Fibroblast of lung (primary cell): ENCODE measurements around the gene HOXA9. TPM values are rescaled to one million over a fixed set of nuclear protein-coding genes. Genes with fewer than 3 reads are reported as not detected.
A peak's percentile ranks its signal among the peaks of the same experiment; 100 is the strongest.

Experiments
- DNase-seq, 2 donors: peaks; one replicate each; pipeline versions ENCODE4 v3.0.0 to v3.0.0-alpha.2; 2010; ENCODE audit warnings: low read depth in 2 of 2
- H2AFZ ChIP-seq: 2 replicates; pipeline ENCODE4 v1.5.1; 2012; ENCODE audit warnings: low read length, control low read depth, inconsistent platforms
- H3K27ac ChIP-seq: 2 replicates; pipeline ENCODE4 v1.5.1; 2011; ENCODE audit warnings: low read length, control low read depth; ENCODE audit not compliant: insufficient read depth
- H3K27me3 ChIP-seq: 2 replicates; pipeline ENCODE4 v1.5.1; 2011; ENCODE audit warnings: mild to moderate bottlenecking, low read length; ENCODE audit not compliant: control insufficient read depth, insufficient read depth
- H3K36me3 ChIP-seq: 2 replicates; pipeline ENCODE4 v1.5.1; 2011; ENCODE audit warnings: low read length; ENCODE audit not compliant: control insufficient read depth, insufficient read depth
- H3K4me1 ChIP-seq: 2 replicates; pipeline ENCODE4 v1.5.1; 2011; ENCODE audit warnings: low read length; ENCODE audit not compliant: control insufficient read depth, insufficient read depth; ENCODE audit errors: extremely low read depth
- H3K4me2 ChIP-seq: 2 replicates; pipeline ENCODE4 v1.5.1; 2011; ENCODE audit warnings: low read length, control low read depth; ENCODE audit not compliant: insufficient read depth; ENCODE audit errors: extremely low read depth
- H3K4me3 ChIP-seq, 4 experiments: fragments of 200-600 bp in 1 of 4; sonication (generic) in 1 of 4; replicated peaks in 1 of 4; 2 replicates each; pipeline ENCODE4 v1.5.1; 2011 to 2016; ENCODE audit warnings: low read length in 4 of 4, low read depth in 3 of 4, mild to moderate bottlenecking in 3 of 4, control low read depth in 2 of 4, inconsistent platforms in 1 of 4, mixed read lengths in 1 of 4; ENCODE audit not compliant: insufficient read depth in 1 of 4; ENCODE audit errors: control extremely low read depth in 1 of 4
- H3K79me2 ChIP-seq: 2 replicates; pipeline ENCODE4 v1.5.1; 2012; ENCODE audit warnings: mild to moderate bottlenecking, low read length, inconsistent platforms; ENCODE audit not compliant: control insufficient read depth, insufficient read depth
- H3K9ac ChIP-seq: 2 replicates; pipeline ENCODE4 v1.5.1; 2011; ENCODE audit warnings: mild to moderate bottlenecking, low read length, control low read depth; ENCODE audit not compliant: insufficient read depth
- H3K9me3 ChIP-seq: 2 replicates; pipeline ENCODE4 v1.5.1; 2012; ENCODE audit warnings: low read depth, low read length; ENCODE audit not compliant: control insufficient read depth, insufficient read depth
- H4K20me1 ChIP-seq: 2 replicates; pipeline ENCODE4 v1.5.1; 2011; ENCODE audit warnings: low read length; ENCODE audit not compliant: control insufficient read depth, insufficient read depth; ENCODE audit errors: extremely low read depth
- EZH2 ChIP-seq: IDR thresholded peaks from 2 replicates; pipeline ENCODE4 v1.5.1; 2012; ENCODE audit warnings: low read length, control low read depth, mild to moderate bottlenecking; ENCODE audit errors: missing control alignments
- polyA plus RNA-seq, 2 donors: library from polyadenylated mRNA; depleted of rRNA in 1 of 2; stranded (reverse) in 1 of 2; unstranded in 1 of 2; fragments of >200 nt; gene quantifications; 2 replicates each; pipeline ENCODE4 v1.2.1, GENCODE V29; 2011 to 2012; ENCODE audit warnings: missing spikeins in 1 of 2
- total RNA-seq: library from RNA; depleted of rRNA; stranded (reverse); fragments of >200 nt; gene quantifications from 2 replicates; pipeline ENCODE4 v1.2.1, GENCODE V29; 2014
- TF ChIP-seq, protein P1 (sequence below), 2 donors: IDR thresholded peaks in 1 of 2; conservative IDR thresholded peaks in 1 of 2; 1 replicate in 1 of 2; 2 replicates in 1 of 2; pipeline ENCODE4 v1.5.1; 2011 to 2012; ENCODE audit warnings: low read length in 2 of 2, control low read depth in 1 of 2, inconsistent platforms in 1 of 2, low read depth in 1 of 2, mild to moderate bottlenecking in 1 of 2

Gene HOXA9
- total and polyA plus RNA-seq, 2 donors (not counting 1 experiment from before 2014, with no cell fraction given) = 0.08 TPM; not detected in 1

DNA sequence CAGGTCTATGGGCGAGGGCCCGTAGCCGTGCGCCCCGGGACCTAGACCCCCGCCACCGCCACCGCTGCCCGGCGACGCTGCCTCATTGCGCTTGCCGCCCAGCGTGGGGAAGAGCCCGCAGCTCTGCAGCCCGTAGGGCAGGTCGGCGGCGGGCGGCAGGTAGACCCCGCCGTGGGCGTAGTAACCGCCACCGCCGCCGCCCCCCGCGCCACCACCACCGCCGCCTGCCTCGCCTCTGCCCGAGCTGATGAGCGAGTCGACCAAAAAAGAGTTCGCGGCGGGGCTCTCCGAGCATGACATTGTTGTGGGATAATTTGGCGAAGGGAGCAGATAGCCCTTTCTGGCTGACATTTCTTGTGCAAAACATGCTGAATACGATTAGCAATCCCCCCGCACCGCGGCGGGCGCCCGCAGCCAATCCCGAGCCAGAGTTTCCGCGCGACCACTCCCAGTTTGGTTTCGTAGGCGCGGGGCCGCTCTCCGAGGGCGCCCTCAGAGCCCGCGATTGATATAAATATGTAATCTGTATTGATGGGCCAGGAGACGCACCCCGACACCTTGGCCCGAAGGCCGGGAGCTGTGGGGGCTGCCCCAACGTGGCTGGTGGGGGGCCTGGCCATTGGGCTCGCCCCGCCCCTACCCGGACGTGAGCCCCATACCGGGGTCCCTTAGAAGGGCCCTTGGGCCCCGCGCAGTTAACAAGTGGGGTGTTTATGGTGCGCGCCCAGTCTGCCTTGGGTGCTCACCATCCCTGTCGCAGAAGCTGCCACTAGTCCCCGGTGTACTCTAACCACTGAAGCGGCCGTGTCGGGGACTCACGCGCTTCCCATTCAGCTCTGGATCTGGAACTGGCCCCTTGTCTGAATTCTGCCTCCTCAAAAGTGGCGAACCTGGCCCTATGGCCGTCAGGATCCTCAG lies 8.9 kb upstream of the HOXA9 start, which contains the start of gene HOXA10:
Gene HOXA10 (minus strand): TSS at position 365 of the 918 bp plus-strand sequence. CDS start 14 bp downstream, at position 351.
- TF ChIP-seq, protein P1, sequence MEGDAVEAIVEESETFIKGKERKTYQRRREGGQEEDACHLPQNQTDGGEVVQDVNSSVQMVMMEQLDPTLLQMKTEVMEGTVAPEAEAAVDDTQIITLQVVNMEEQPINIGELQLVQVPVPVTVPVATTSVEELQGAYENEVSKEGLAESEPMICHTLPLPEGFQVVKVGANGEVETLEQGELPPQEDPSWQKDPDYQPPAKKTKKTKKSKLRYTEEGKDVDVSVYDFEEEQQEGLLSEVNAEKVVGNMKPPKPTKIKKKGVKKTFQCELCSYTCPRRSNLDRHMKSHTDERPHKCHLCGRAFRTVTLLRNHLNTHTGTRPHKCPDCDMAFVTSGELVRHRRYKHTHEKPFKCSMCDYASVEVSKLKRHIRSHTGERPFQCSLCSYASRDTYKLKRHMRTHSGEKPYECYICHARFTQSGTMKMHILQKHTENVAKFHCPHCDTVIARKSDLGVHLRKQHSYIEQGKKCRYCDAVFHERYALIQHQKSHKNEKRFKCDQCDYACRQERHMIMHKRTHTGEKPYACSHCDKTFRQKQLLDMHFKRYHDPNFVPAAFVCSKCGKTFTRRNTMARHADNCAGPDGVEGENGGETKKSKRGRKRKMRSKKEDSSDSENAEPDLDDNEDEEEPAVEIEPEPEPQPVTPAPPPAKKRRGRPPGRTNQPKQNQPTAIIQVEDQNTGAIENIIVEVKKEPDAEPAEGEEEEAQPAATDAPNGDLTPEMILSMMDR (conservative IDR thresholded peaks at IDR 0.05 in 1 of 2, IDR thresholded peaks at IDR 0.05 in 1 of 2; ENCODE audit: low read depth in 1 of 2, low read length in 2 of 2) = no peak
- peak; percentile 80 for TF ChIP-seq EZH2
- H3K4me2 ChIP-seq = peak within 1 kb of the TSS; percentile 51
- DNase-seq = no peak
- no peaks in the 10 kb centered on the region for H3K4me1 ChIP-seq
- H3K27ac ChIP-seq = no peak within 1 kb of the TSS
- no peaks in the 10 kb centered on the region for H3K9me3 ChIP-seq
- H3K4me3 ChIP-seq = peak within 1 kb of the TSS in 3 of 4 experiments; percentile 10 to 48 (median 24)
- H3K9ac ChIP-seq = peak within 1 kb of the TSS; percentile 30
- H4K20me1 ChIP-seq = no peaks in the 10 kb centered on the region
- no peaks in the 10 kb centered on the region for H3K79me2 ChIP-seq
- peaks cover 68% of the 10 kb centered on the region for H3K27me3 ChIP-seq
- H3K36me3 ChIP-seq = no peaks in the 10 kb centered on the region
- H2AFZ ChIP-seq = no peak within 1 kb of the TSS

DNA sequence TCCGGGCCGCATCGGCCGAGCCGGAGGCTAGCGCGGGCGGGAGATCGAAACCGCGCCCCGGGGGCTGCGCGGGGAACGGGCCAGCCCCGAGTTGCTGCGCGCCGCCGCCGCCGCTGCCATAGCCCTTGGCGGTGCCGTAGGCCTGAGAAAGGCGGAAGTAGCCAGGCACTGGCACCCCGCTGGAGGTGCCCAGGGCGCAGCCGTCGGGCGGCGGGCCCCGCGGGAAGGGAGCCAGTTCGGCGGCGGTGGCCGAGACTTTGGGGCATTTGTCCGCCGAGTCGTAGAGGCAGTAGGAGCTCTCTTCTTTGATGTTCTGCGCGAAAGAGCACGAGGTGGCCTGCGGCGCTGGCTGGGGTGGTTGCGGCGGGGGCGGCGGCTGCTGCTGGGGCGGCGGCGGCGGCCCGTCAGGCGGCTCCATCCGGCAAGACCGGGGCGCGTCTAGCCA lies 8.2 kb upstream of the HOXA9 start:
- TF ChIP-seq EZH2 = no peak
- TF ChIP-seq, protein P1 (conservative IDR thresholded peaks at IDR 0.05 in 1 of 2, IDR thresholded peaks at IDR 0.05 in 1 of 2; ENCODE audit: low read depth in 1 of 2, low read length in 2 of 2) = no peak
- H3K36me3 ChIP-seq = no peaks in the 10 kb centered on the region
- peak overlapping the region; percentile 51 for H3K4me2 ChIP-seq
- no peaks in the 10 kb centered on the region for H3K9me3 ChIP-seq
- no peaks in the 10 kb centered on the region for H3K79me2 ChIP-seq
- no peaks in the 10 kb centered on the region for H3K4me1 ChIP-seq
- peaks cover 71% of the 10 kb centered on the region for H3K27me3 ChIP-seq
- H3K27ac ChIP-seq = no peak overlapping the region
- peak overlapping the region; percentile 30 for H3K9ac ChIP-seq
- H2AFZ ChIP-seq = no peak overlapping the region
- H3K4me3 ChIP-seq = peak overlapping the region in 2 of 4 experiments; percentile 10 to 48
- DNase-seq = no peak
- H4K20me1 ChIP-seq = no peaks in the 10 kb centered on the region

DNA sequence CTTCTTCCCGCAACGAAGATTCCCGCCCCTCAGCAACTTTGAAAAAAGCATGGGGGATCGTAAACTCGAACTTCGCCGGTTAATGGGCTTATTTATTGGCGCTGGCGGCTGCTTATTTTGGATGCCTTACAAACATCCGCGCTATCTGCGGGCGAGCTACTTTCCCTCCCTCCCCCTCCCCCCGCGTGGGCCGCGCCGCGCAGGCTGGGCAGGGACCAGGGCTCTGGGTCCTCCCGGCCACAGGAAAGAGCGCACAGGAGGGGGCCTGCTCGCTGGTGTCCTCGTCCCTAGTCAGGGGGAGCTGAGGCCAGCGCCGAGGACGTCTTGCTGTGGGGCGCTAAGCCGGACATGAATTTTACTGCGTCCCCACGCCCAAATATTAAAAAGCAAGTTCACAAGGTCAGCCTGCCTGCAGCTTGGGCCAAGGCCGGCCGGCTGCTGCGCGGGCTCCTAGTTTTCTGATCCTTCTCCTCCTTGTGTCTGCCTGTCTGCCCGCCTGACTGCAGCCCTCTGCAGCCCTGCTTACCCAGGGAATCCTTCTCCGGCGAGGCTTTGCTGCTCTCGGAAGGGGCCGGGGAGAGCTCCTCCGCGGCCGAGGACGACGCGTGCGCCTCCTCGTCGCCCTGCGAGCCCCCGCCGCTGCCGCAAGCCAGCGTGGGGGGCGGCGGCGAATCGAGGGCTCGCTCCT lies 7.6 kb upstream of the HOXA9 start:
- peak overlapping the region in 3 of 4 experiments; percentile 10 to 48 (median 24) for H3K4me3 ChIP-seq
- H4K20me1 ChIP-seq = no peaks in the 10 kb centered on the region
- H2AFZ ChIP-seq = no peak overlapping the region
- no peaks in the 10 kb centered on the region for H3K4me1 ChIP-seq
- H3K27ac ChIP-seq = no peak overlapping the region
- no peak for DNase-seq
- TF ChIP-seq, protein P1 (conservative IDR thresholded peaks at IDR 0.05 in 1 of 2, IDR thresholded peaks at IDR 0.05 in 1 of 2; ENCODE audit: low read depth in 1 of 2, low read length in 2 of 2) = no peak
- peaks cover 74% of the 10 kb centered on the region for H3K27me3 ChIP-seq
- H3K9me3 ChIP-seq = no peaks in the 10 kb centered on the region
- H3K36me3 ChIP-seq = no peaks in the 10 kb centered on the region
- H3K79me2 ChIP-seq = no peaks in the 10 kb centered on the region
- H3K4me2 ChIP-seq = peak overlapping the region; percentile 51
- H3K9ac ChIP-seq = no peak overlapping the region
